CD14-positive monocyte (primary cell): ENCODE data around the gene DYNC1H1. TPM values are rescaled to one million over a fixed set of nuclear protein-coding genes. Genes with fewer than 3 reads are reported as not detected.

Source experiments
- DNase-seq, 3 donors: peaks; one replicate each; pipeline ENCODE4 v3.0.0-alpha.2; 2011 to 2022
- H2AFZ ChIP-seq: 2 replicates; pipeline ENCODE4 v1.6.0; 2012; ENCODE audit warnings: mild to moderate bottlenecking, low read depth, low read length, inconsistent platforms; ENCODE audit not compliant: insufficient read depth, poor library complexity, severe bottlenecking
- H3K27ac ChIP-seq, 2 donors: 1 replicate in 1 of 2; 2 replicates in 1 of 2; pipeline ENCODE4 v1.5.1; 2012 to 2013; ENCODE audit warnings: low read length in 2 of 2, control low read depth in 1 of 2, inconsistent platforms in 1 of 2, low read depth in 1 of 2, mild to moderate bottlenecking in 1 of 2
- H3K27me3 ChIP-seq, 2 donors: one replicate each; pipeline versions ENCODE4 v1.6.0 to v1.6.1; 2011 to 2013; ENCODE audit warnings: low read length in 2 of 2; ENCODE audit not compliant: control insufficient read depth in 2 of 2, insufficient read depth in 2 of 2
- H3K36me3 ChIP-seq, 2 donors: replicated peaks in 1 of 2; 1 replicate in 1 of 2; 2 replicates in 1 of 2; pipeline versions ENCODE4 v1.5.1 to v1.6.1; 2012 to 2013; ENCODE audit warnings: low read length in 2 of 2, control low read depth in 1 of 2, inconsistent platforms in 1 of 2, mild to moderate bottlenecking in 1 of 2; ENCODE audit not compliant: insufficient read depth in 2 of 2, control insufficient read depth in 1 of 2
- H3K4me1 ChIP-seq, 2 donors: 1 replicate in 1 of 2; 2 replicates in 1 of 2; pipeline versions ENCODE4 v1.5.1 to v1.6.1; 2012 to 2013; ENCODE audit warnings: low read length in 2 of 2, control low read depth in 1 of 2, inconsistent platforms in 1 of 2, mild to moderate bottlenecking in 1 of 2, moderate library complexity in 1 of 2; ENCODE audit not compliant: insufficient read depth in 2 of 2, control insufficient read depth in 1 of 2
- H3K4me2 ChIP-seq: replicated peaks from 2 replicates; pipeline ENCODE3; 2012; ENCODE audit warnings: low read length, moderate library complexity, mild to moderate bottlenecking; ENCODE audit not compliant: poor library complexity, severe bottlenecking; ENCODE audit errors: extremely low read depth
- H3K4me3 ChIP-seq, 3 experiments: fragments of 200-600 bp in 1 of 3; sonication (generic) in 1 of 3; replicated peaks in 1 of 3; 1 replicate in 2 of 3; 2 replicates in 1 of 3; pipeline ENCODE4 v1.5.1; 2011 to 2013; ENCODE audit warnings: low read length in 3 of 3, mild to moderate bottlenecking in 3 of 3, control low read depth in 2 of 3, low read depth in 2 of 3, inconsistent platforms in 1 of 3, moderate library complexity in 1 of 3
- H3K79me2 ChIP-seq: 2 replicates; pipeline ENCODE4 v1.6.0; 2012; ENCODE audit warnings: mild to moderate bottlenecking, control low read depth, inconsistent platforms, low read length, moderate library complexity; ENCODE audit not compliant: insufficient read depth
- H3K9ac ChIP-seq: 2 replicates; pipeline ENCODE4 v1.6.0; 2017; ENCODE audit warnings: low read length, mild to moderate bottlenecking; ENCODE audit not compliant: insufficient read depth, poor library complexity, severe bottlenecking
- H3K9me3 ChIP-seq, 2 donors: replicated peaks in 1 of 2; 1 replicate in 1 of 2; 2 replicates in 1 of 2; pipeline versions ENCODE4 v1.5.1 to v1.6.1; 2012 to 2013; ENCODE audit warnings: low read length in 2 of 2, control low read depth in 1 of 2; ENCODE audit not compliant: control insufficient read depth in 1 of 2, insufficient read depth in 1 of 2
- H4K20me1 ChIP-seq: 2 replicates; pipeline ENCODE4 v1.6.0; 2012; ENCODE audit warnings: mild to moderate bottlenecking, low read length, control low read depth, moderate library complexity; ENCODE audit not compliant: insufficient read depth
- H3K27ac Mint-ChIP-seq, 7 donors: one replicate each; pipeline ENCODE4 v1.8.0; 2020; ENCODE audit warnings: mild to moderate bottlenecking in 7 of 7, mixed read lengths in 7 of 7, moderate library complexity in 6 of 7, inconsistent platforms in 2 of 7
- H3K27me3 Mint-ChIP-seq, 3 donors: one replicate each; pipeline ENCODE4 v1.8.0; 2021 to 2022; ENCODE audit warnings: low read depth in 3 of 3, mild to moderate bottlenecking in 3 of 3, mixed read lengths in 3 of 3, moderate library complexity in 3 of 3, inconsistent platforms in 1 of 3
- H3K36me3 Mint-ChIP-seq, 2 donors: one replicate each; pipeline ENCODE4 v1.8.0; 2020; ENCODE audit warnings: mixed read lengths in 2 of 2, inconsistent platforms in 1 of 2, mild to moderate bottlenecking in 1 of 2
- H3K4me1 Mint-ChIP-seq: one replicate; pipeline ENCODE4 v1.8.0; 2020; ENCODE audit warnings: mild to moderate bottlenecking, mixed read lengths
- H3K4me3 Mint-ChIP-seq, 2 donors: one replicate each; pipeline ENCODE4 v1.8.0; 2020; ENCODE audit warnings: mild to moderate bottlenecking in 2 of 2, mixed read lengths in 2 of 2, moderate library complexity in 1 of 2
- H3K9me3 Mint-ChIP-seq, 7 donors: one replicate each; pipeline ENCODE4 v1.8.0; 2020 to 2022; ENCODE audit warnings: mixed read lengths in 7 of 7, mild to moderate bottlenecking in 6 of 7, moderate library complexity in 6 of 7, inconsistent platforms in 2 of 7
- WGBS: methylation state at CpG from one replicate; pipeline ENCODE4 v1.1.5; 2013; ENCODE audit warnings: missing lambda C conversion rate; ENCODE audit not compliant: insufficient coverage; 5-methylcytosine and 5-hydroxymethylcytosine counted together
- intact Hi-C, 2 donors: fragments of 100-400 bp; cut with micrococcal nuclease; formaldehyde crosslinking; loops; one replicate each; pipeline versions ENCODE4 v1.15.0 to v1.15.1; 2023
- polyA plus RNA-seq, 3 donors: library from polyadenylated mRNA; depleted of rRNA in 1 of 3; unstranded in 2 of 3; stranded (reverse) in 1 of 3; fragments of 300-500 nt in 2 of 3; fragments of >200 nt in 1 of 3; fragmentation: Illumina TruSeq in 2 of 3; gene quantifications; 1 replicate in 2 of 3; 2 replicates in 1 of 3; pipeline ENCODE4 v1.2.3, GENCODE V29; 2012 to 2021
- TF ChIP-seq, protein P1 (sequence below): fragments of 200-600 bp; IDR thresholded peaks from one replicate; pipeline ENCODE4 v1.8.0; 2022; ENCODE audit warnings: antibody characterized with exemption, mild to moderate bottlenecking

The DYNC1H1 gene
- polyA plus RNA-seq, 3 donors, result 14.7 to 87.3 (median 23.6) TPM

GRCh38 chr14:101947904-101948665 is 16.3 kb upstream of the DYNC1H1 start:
- Histone ChIP-seq H4K20me1 (no peaks in the 10 kb centered on the region), H3K9me3 (no peaks in the 10 kb centered on the region), H3K27ac (peak overlapping the region; percentile 93 to 96), H3K36me3 (no peaks in the 10 kb centered on the region), H3K4me1 (peaks cover 17 to 27% of the 10 kb centered on the region in 2 donors), H3K4me3 (peak overlapping the region; percentile 51 to 79 (median 67)), H3K79me2 (peaks cover 16% of the 10 kb centered on the region), H3K27me3 (peaks cover 6 to 19% of the 10 kb centered on the region in 2 donors), H2AFZ (peak overlapping the region; percentile 74), H3K4me2 (peak overlapping the region; percentile 83), H3K9ac (peak overlapping the region; percentile 85)
- 0% methylated on average over 53 of the region's 53 CpGs for WGBS
- TF ChIP-seq, protein P1, sequence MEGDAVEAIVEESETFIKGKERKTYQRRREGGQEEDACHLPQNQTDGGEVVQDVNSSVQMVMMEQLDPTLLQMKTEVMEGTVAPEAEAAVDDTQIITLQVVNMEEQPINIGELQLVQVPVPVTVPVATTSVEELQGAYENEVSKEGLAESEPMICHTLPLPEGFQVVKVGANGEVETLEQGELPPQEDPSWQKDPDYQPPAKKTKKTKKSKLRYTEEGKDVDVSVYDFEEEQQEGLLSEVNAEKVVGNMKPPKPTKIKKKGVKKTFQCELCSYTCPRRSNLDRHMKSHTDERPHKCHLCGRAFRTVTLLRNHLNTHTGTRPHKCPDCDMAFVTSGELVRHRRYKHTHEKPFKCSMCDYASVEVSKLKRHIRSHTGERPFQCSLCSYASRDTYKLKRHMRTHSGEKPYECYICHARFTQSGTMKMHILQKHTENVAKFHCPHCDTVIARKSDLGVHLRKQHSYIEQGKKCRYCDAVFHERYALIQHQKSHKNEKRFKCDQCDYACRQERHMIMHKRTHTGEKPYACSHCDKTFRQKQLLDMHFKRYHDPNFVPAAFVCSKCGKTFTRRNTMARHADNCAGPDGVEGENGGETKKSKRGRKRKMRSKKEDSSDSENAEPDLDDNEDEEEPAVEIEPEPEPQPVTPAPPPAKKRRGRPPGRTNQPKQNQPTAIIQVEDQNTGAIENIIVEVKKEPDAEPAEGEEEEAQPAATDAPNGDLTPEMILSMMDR, result no peak
- Mint-ChIP-seq H3K27ac (peak overlapping the region; percentile 98 to 100 (median 100)), H3K36me3 (peaks cover 2 to 7% of the 10 kb centered on the region in 2 donors), H3K9me3 (peaks cover 0 to 7% (median 2%) of the 10 kb centered on the region in 7 donors), H3K4me1 (peaks cover 24% of the 10 kb centered on the region), H3K27me3 (peaks cover 31 to 36% (median 35%) of the 10 kb centered on the region in 3 donors), H3K4me3 (peak overlapping the region; percentile 88 to 98)
- intact Hi-C loops, result loop anchor here (5.0 to 10.0 kb wide), 3 partner anchors 71 to 183 kb away; partner anchors contain the start of gene PPP2R5C (in 2 of the 2)
- peak; percentile 99 to 100 (median 100) for DNase-seq

- Histone ChIP-seq H3K27ac (peak overlapping the region; percentile 93 to 96), H3K9me3 (no peaks in the 10 kb centered on the region), H3K36me3 (no peaks in the 10 kb centered on the region), H3K4me3 (peak overlapping the region; percentile 51 to 79 (median 67)), H3K9ac (peak overlapping the region; percentile 85), H3K27me3 (peaks cover 6 to 16% of the 10 kb centered on the region in 2 donors), H3K79me2 (peaks cover 16% of the 10 kb centered on the region), H3K4me1 (peaks cover 17 to 27% of the 10 kb centered on the region in 2 donors), H2AFZ (peak overlapping the region; percentile 66), H4K20me1 (no peaks in the 10 kb centered on the region), H3K4me2 (peak overlapping the region; percentile 83)
- WGBS, result 4% methylated on average over 23 of the region's 29 CpGs
- Mint-ChIP-seq H3K36me3 (peaks cover 2 to 7% of the 10 kb centered on the region in 2 donors), H3K4me1 (peaks cover 24% of the 10 kb centered on the region), H3K27me3 (peaks cover 30 to 31% (median 30%) of the 10 kb centered on the region in 3 donors), H3K27ac (peak overlapping the region; percentile 98 to 100 (median 100)), H3K4me3 (peak overlapping the region; percentile 88 to 98), H3K9me3 (peaks cover 0 to 7% (median 2%) of the 10 kb centered on the region in 7 donors)
- intact Hi-C loops, result loop anchor here (5.0 to 10.0 kb wide), 3 partner anchors 71 to 184 kb away; partner anchors contain the start of gene PPP2R5C (in 2 of the 2)
- DNase-seq, result peak in 1 of 3 donors; percentile 24
- TF ChIP-seq, protein P1, result no peak
Observed at GRCh38 chr14:101948666-101949216, 15.6 kb upstream of the DYNC1H1 start.
